ENCODE measurements around the gene ATRN. TPM values are rescaled to one million over a fixed set of nuclear protein-coding genes. Genes with fewer than 3 reads are reported as not detected.

Gene ATRN
- total RNA-seq, 1 experiment from 2014 or later, result 26.1 TPM

- CTCF ChIA-PET, result no interaction called here
- Histone ChIP-seq H4K20me1 (ENCODE audit: low read length) (no peaks in the 10 kb centered on the region), H3K27ac (ENCODE audit: low read length) (no peak overlapping the region), H3K36me3 (ENCODE audit: low read depth, low read length) (peaks cover 13% of the 10 kb centered on the region; the same call in 1 of the 2 replicates), H3F3A (ENCODE audit: low read length, unreplicated experiment) (no peaks in the 10 kb centered on the region), H3K9me2 (replicated peaks; ENCODE audit: low read length) (no peaks in the 10 kb centered on the region), H2AFZ (ENCODE audit: low read length) (no peak overlapping the region), H3K4me2 (ENCODE audit: low read length) (no peak overlapping the region), H3K4me3 (ENCODE audit: low read length) (no peak overlapping the region), H3K27me3 (ENCODE audit: low read length) (no peaks in the 10 kb centered on the region), H3K4me1 (ENCODE audit: insufficient read depth, low read length) (no peaks in the 10 kb centered on the region), H3K9ac (ENCODE audit: low read length) (no peak overlapping the region), H3K9me3 (ENCODE audit: low read length) (no peaks in the 10 kb centered on the region), H3K79me2 (ENCODE audit: low read length) (no peaks in the 10 kb centered on the region)
- POLR2A ChIA-PET (ENCODE audit: unreplicated experiment), result no interaction called here
- DNase-seq, result no peak
- intact Hi-C loops (cut with micrococcal nuclease), result no loop called here
- BruUV-seq (replicated peaks), result no TSS peak
- TF ChIP-seq CTCF (conservative IDR thresholded peaks at IDR 0.05; ENCODE audit: low read depth, low read length), result no peak
- TF ChIP-seq EZH2 (IDR thresholded peaks at IDR 0.05; ENCODE audit: low read length, unreplicated experiment), result no peak
- TF ChIP-seq EZH2phosphoT487 (IDR thresholded peaks at IDR 0.05; ENCODE audit: borderline replicate concordance, low read length), result no peak
- ATAC-seq, result no peak
Measured at GRCh38 chr20:3586093-3586492, 115.3 kb downstream of the ATRN start.

- no peak for ATAC-seq
Measured at GRCh38 chr20:3590164-3590563, 119.3 kb downstream of the ATRN start.

More at GRCh38 chr20:3590164-3590563, 119.3 kb downstream of the ATRN start:
- POLR2A ChIA-PET (ENCODE audit: unreplicated experiment), result no interaction called here
- H3K79me2 ChIP-seq (ENCODE audit: low read length), result no peaks in the 10 kb centered on the region
- TF ChIP-seq EZH2phosphoT487 (IDR thresholded peaks at IDR 0.05; ENCODE audit: borderline replicate concordance, low read length) (no peak), EZH2 (IDR thresholded peaks at IDR 0.05; ENCODE audit: low read length, unreplicated experiment) (no peak), CTCF (conservative IDR thresholded peaks at IDR 0.05; ENCODE audit: low read depth, low read length) (no peak)
- CTCF ChIA-PET, result no interaction called here
- H3K9ac ChIP-seq (ENCODE audit: low read length), result no peak overlapping the region
- no peak overlapping the region for H3K4me3 ChIP-seq (ENCODE audit: low read length)
- no peak overlapping the region for H2AFZ ChIP-seq (ENCODE audit: low read length)
- H3K36me3 ChIP-seq (ENCODE audit: low read depth, low read length), result peaks cover 6% of the 10 kb centered on the region; the same call in 1 of the 2 replicates
- no peaks in the 10 kb centered on the region for H4K20me1 ChIP-seq (ENCODE audit: low read length)
- no peaks in the 10 kb centered on the region for H3K4me1 ChIP-seq (ENCODE audit: insufficient read depth, low read length)
- intact Hi-C loops (cut with micrococcal nuclease), result no loop called here
- no peaks in the 10 kb centered on the region for H3F3A ChIP-seq (ENCODE audit: low read length, unreplicated experiment)
- no peak for DNase-seq
- no peaks in the 10 kb centered on the region for H3K9me3 ChIP-seq (ENCODE audit: low read length)
- no peaks in the 10 kb centered on the region for H3K9me2 ChIP-seq (replicated peaks; ENCODE audit: low read length)
- H3K27me3 ChIP-seq (ENCODE audit: low read length), result no peaks in the 10 kb centered on the region
- BruUV-seq (replicated peaks), result no TSS peak
- no peak overlapping the region for H3K27ac ChIP-seq (ENCODE audit: low read length)
- no peak overlapping the region for H3K4me2 ChIP-seq (ENCODE audit: low read length)

All from PC-3 (cell line).